ENCODE results near the gene LGI4.

- TF ChIP-seq CTCF (IDR thresholded peaks at IDR 0.05) = no peak
- TF ChIP-seq POLR2A (IDR thresholded peaks at IDR 0.05) = no peak
- TF ChIP-seq POLR2AphosphoS5 (IDR thresholded peaks at IDR 0.05) = peak in 1 of 4 donors; percentile 38
Observed at GRCh38 chr19:35117116-35117515, 17.7 kb downstream of the LGI4 start.

Data from sigmoid colon (tissue), 4 donors.